Coronary artery (tissue), 2 donors: ENCODE data around the gene FLVCR1.
"Not testable (repeated sequence)": the region's sequence is repeated elsewhere in the genome, so short reads cannot be mapped to it uniquely, and the experiment has no call there.

ENCODE experiments used
- DNase-seq: peaks from one replicate; pipeline ENCODE4 v3.0.0-alpha.2; 2017; ENCODE audit warnings: low spot score
- H3K27ac ChIP-seq, 2 donors: fragments of 200-600 bp; sonication (generic); one replicate each; pipeline ENCODE4 v1.5.1; 2016 to 2019
- H3K4me3 ChIP-seq: fragments of 200-600 bp; sonication (generic); 2 replicates; pipeline ENCODE4 v1.5.1; 2016; ENCODE audit warnings: mild to moderate bottlenecking, moderate library complexity
- TF ChIP-seq, protein P1 (sequence below): fragments of 200-600 bp; sonication (generic); IDR thresholded peaks from one replicate; pipeline ENCODE4 v1.5.1; 2019; ENCODE audit warnings: antibody characterized with exemption

The FLVCR1 gene

DNA sequence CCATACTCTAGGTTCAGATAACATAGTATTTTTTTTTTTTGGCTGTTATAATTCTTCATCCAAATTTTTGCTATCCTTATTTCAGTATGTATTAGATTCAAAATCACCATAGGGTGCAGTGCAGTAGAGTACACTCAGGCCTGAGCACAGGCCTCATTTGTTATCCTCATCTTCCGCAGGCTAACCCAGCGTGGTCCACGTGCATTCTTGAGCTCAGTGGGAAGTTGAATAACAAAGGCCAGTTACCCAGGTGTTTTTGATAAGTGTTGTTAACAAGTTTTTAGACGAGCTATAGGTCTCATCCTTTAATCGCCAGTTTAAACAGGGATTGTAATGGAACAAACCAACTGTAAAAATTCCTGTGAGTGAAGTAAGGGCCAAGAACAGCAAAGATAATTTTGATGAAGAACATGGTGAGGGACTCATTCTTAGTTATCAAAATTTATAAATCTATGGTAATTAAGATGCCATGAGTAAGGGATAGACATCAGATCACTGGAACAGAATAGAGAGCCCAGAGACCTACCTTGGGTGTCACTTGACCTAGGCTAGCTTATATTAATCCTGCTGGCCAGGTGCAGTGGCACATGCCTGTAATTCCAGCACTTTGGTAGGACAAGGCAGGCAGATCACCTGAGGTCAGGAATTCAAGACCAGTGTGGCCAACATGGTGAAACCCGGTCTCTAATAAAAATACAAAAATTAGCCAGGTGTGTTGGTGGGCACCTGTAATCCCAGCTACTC is 22.0 kb downstream of the FLVCR1 start:
- no peak for DNase-seq
- H3K27ac ChIP-seq = no peak overlapping the region
- TF ChIP-seq, protein P1, sequence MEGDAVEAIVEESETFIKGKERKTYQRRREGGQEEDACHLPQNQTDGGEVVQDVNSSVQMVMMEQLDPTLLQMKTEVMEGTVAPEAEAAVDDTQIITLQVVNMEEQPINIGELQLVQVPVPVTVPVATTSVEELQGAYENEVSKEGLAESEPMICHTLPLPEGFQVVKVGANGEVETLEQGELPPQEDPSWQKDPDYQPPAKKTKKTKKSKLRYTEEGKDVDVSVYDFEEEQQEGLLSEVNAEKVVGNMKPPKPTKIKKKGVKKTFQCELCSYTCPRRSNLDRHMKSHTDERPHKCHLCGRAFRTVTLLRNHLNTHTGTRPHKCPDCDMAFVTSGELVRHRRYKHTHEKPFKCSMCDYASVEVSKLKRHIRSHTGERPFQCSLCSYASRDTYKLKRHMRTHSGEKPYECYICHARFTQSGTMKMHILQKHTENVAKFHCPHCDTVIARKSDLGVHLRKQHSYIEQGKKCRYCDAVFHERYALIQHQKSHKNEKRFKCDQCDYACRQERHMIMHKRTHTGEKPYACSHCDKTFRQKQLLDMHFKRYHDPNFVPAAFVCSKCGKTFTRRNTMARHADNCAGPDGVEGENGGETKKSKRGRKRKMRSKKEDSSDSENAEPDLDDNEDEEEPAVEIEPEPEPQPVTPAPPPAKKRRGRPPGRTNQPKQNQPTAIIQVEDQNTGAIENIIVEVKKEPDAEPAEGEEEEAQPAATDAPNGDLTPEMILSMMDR = no peak
- no peak overlapping the region for H3K4me3 ChIP-seq

DNA sequence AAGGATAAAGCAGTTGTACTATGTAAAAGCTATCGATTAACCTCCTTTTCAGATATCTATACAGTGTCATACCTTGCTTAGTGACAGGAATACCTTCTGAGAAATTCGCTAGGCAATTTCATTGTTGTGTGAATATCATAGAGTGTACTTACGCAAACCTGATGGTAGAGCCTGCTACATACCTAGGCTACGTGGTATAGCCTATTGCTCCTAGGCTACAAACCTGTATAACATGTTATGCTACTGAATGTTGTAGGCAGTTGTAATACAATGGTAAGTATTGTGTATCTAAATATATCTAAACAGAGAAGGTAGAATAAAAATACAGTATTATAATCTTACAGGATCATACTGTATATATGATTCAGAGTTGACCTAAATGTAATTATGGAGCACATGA is 26.5 kb downstream of the FLVCR1 start:
- Histone ChIP-seq H3K27ac (no peak overlapping the region), H3K4me3 (no peak overlapping the region)
- TF ChIP-seq, protein P1 = no peak
- no peak for DNase-seq

DNA sequence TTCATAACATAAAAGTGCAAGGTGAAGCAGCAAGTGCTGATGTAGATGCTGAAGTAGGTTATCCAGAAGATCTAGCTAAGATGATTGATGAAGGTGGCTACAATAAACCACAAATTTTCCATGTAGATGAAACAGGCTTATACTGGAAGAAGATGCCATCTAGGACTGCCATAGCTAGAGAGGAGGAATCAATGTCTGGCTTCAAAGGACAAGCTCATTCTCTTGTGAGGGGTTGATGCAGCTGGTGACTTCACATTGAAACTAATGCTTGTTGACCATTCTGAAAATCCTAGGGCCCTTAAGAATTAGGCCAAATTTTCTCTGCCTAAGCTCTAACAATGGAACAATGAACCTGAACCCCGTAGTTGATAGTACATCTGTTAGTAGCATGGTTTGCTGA is 34.0 kb downstream of the FLVCR1 start:
- no peak for DNase-seq
- TF ChIP-seq, protein P1 = no peak
- Histone ChIP-seq H3K27ac (no peak overlapping the region), H3K4me3 (no peak overlapping the region)

DNA sequence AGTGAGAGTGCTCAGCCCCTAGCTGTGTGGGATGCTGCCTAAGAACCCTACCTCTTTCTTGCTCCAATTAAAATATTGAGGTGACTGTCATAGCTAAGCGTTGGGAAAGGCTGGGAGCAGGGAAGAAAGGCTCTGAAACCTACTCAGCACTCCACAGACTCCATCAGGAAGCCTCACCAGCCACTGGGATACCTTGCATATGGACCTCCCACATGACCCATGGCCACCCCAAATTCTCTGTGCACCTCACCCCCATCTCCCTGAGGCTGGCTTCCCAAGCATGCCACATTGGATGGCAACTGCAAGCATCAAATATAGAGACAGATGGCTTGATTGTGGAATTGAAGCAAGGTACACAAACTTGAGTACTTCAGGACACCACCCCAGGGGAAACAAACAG is 41.8 kb downstream of the FLVCR1 start:
- Histone ChIP-seq H3K27ac (no peak overlapping the region), H3K4me3 (no peak overlapping the region)
- DNase-seq = no peak
- TF ChIP-seq, protein P1 = no peak

DNA sequence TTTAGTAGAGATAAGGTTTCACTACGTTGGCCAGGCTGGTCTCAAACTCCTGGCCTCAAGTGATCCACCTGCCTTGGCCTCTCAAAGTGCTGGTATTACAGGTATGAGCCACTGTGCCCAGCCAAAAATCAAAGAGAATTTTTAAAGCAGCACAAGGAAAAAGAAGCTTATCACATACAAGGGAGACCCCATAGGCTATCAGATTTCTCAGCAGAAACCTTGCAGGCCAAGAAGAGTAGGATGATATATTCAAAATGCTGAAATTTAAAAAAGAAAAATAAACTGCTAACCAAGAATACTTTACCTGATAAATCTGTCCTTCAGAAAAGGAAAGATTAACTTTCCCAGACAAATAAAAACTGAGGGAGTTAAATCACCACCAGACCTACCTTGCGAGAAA is 43.2 kb downstream of the FLVCR1 start:
- no peak overlapping the region for H3K27ac ChIP-seq
- H3K4me3 ChIP-seq = no peak overlapping the region
- DNase-seq = no peak
- TF ChIP-seq, protein P1 = no peak

DNA sequence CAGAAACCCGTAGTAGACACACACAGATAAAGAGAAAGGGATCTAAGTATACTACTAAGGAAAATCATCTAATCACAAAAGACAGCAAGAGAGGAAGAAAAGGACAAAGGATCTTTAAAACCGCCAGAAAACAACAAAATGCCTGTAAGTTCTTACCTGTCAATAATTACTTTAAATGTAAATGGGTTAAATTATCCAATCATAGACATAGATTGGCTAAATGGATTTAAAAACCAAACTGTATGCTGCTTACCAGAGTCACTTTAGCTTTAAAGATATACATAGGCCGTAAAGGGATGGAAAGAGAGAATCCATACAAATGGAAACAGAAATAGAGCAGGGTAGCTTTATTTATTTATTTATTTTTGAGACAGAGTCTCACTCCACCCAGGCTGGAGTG is 44.0 kb downstream of the FLVCR1 start:
- DNase-seq = no peak
- Histone ChIP-seq H3K27ac (no peak overlapping the region), H3K4me3 (no peak overlapping the region)
- TF ChIP-seq, protein P1 = no peak

DNA sequence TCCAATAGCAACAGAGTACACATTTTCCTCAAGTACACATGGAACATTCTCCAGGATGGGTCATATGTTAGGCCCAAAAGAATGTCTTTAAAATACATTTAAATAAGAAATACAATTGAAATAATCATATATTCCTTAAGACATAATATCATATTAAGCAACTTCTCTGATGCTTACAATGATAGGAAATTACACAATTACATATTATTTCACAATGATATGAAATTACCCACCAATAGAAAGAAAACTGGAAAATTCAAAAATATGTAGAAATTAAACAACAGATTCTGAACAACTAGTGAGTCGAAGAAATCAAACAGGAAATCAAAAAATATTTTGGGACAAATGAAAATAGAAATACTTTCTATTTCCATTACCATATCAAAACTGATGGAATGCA is 45.6 kb downstream of the FLVCR1 start:
- Histone ChIP-seq H3K4me3 (no peak overlapping the region), H3K27ac (no peak overlapping the region)
- TF ChIP-seq, protein P1 = no peak
- no peak for DNase-seq

DNA sequence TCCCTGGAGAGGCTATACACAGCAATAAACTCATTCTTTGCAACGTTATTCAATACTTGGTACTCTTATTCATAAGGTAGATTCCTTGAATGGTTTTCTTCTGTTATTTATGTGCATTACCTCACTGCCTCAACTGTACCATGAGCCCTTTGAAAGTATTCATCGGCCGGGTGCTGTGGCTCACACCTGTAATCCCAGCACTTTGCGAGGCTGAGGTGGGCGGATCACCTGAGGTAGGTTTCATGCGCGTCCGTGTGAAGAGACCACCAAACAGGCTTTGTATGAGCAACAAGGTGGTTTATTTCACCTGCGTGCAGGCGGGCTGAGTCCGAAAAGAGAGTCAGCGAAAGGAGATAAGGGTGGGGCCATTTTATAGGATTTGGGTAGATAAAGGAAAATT is 50.0 kb downstream of the FLVCR1 start:
- not testable (repeated sequence) for DNase-seq, H3K27ac ChIP-seq, H3K4me3 ChIP-seq
